ENCODE data around the gene VAV3.

VAV3 gene

GRCh38 chr1:107625405-107626029, 339.5 kb downstream of the VAV3 start:
- no peak for DNase-seq

- no peak for DNase-seq
Observed at GRCh38 chr1:107623431-107623830, 341.5 kb downstream of the VAV3 start.

- DNase-seq = no peak
Observed at GRCh38 chr1:107622966-107623365, 342.0 kb downstream of the VAV3 start.

- DNase-seq = no peak
Observed at GRCh38 chr1:107622535-107622934, 342.4 kb downstream of the VAV3 start.

- DNase-seq = no peak
Observed at GRCh38 chr1:107620753-107621152, 344.2 kb downstream of the VAV3 start.

DNA sequence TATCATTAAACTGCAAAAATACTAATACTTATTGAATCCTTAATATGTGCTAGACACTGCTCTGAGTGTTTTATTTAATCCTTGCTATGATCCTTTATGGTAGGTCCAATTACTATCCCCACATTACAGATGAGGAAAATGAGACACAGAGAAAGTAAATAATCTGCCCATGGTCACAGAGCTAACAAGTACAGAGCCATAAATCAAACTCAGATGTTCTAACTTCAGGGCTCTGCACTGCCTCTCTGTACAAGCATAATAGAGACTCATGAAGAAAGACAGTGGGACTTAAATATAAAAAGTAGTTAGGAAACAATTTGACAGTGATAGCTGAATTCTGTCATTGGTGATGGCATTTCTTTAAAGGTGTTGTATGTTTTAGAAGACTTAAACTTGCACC, 346.4 kb downstream of the VAV3 start:
- no peak for DNase-seq

DNA sequence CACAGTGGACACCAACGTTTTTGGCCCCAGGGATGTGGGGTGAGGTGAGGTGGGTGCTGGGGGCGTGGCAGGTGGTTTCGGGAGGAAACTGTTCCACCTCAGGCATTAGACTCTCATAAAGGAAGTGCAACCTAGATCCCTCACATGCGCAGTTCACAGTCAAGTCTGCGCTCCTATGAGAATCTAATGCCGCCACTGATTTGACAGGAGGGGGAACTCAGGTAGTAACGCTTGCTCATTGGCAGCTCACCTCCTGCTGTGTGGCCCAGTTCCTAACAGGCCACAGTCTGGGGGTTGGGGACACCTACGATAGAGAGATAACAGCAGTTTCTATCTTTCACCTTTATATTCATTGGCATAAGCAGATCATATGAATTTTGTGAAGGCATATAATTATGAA, 347.1 kb downstream of the VAV3 start:
- no peak for DNase-seq

DNA sequence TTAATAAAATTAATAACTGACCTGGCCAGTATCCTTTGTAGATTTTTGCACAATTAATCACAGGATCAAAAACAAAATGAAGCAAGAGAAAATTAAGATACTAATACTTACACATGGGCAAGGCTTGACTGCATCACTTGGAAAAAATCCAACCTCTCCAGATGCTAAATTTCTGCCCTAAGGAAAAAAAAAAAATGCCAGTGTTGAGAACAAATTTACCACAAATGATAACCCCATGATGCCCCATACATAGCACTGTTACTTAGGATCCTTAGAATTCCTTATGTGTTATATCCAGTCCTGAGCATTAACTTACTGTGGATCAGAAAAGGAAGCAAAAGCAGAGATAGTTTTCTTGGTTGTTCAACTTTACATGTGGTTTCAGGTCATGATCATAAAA, 347.5 kb downstream of the VAV3 start:
- DNase-seq = no peak

DNA sequence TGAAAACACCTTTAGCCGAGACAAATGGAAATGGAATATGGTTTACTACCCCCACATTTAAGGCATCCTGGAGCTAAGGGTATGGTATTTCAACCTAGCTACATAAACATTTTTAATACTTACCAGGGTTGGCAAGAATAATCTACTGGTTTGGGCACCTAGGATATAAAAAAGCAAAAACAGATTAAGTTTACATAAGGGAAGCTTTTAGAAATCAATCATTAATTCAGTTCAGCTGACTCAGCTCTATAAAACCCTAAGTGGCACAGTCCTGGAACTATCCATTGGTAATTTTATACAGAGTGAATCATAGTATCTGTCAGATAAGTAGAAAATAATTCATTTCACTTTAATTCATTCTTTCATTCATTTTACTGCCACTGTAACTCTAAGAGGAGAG, 355.2 kb downstream of the VAV3 start:
- no peak for DNase-seq

GRCh38 chr1:107604825-107605224, 360.2 kb downstream of the VAV3 start:
- no peak for DNase-seq

DNA sequence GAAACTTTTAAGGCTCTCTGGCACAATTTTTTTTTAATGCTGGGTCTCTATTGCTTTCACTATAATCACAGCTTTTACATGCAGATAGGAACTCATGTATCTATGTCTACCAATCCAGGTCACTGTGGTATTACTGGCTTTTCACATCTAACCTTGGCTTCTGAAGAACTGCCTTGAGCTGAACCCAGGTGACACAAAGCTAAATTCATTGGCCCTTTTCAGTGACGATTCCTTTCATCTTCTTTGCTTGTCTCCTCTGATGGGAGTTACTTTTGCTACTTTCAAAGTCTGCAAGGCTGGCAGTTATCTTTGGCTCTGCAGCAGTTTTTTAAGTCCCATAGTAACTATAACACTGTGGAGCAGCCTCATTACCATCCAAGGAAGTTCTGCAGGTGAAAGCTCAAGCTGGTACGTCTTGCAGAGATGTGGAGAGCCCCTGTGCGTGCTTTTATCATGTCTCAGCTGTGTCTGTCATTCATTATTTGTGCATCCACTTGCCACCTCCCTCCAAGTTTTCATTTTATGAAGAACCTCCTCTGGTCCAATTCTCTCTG, 364.3 kb downstream of the VAV3 start:
- no peak for DNase-seq

GRCh38 chr1:107599220-107599619, 365.8 kb downstream of the VAV3 start:
- no peak for DNase-seq

- no peak for DNase-seq
Observed at GRCh38 chr1:107597290-107597689, 367.7 kb downstream of the VAV3 start.

- no peak for DNase-seq
Observed at GRCh38 chr1:107594536-107594935, 370.4 kb downstream of the VAV3 start.

GRCh38 chr1:107593501-107594209, 371.3 kb downstream of the VAV3 start:
- no peak for DNase-seq

GRCh38 chr1:107590900-107591622, 373.9 kb downstream of the VAV3 start:
- no peak for DNase-seq

GRCh38 chr1:107590087-107590486, 374.9 kb downstream of the VAV3 start:
- no peak for DNase-seq

GRCh38 chr1:107588321-107588720, 376.7 kb downstream of the VAV3 start:
- no peak for DNase-seq

DNA sequence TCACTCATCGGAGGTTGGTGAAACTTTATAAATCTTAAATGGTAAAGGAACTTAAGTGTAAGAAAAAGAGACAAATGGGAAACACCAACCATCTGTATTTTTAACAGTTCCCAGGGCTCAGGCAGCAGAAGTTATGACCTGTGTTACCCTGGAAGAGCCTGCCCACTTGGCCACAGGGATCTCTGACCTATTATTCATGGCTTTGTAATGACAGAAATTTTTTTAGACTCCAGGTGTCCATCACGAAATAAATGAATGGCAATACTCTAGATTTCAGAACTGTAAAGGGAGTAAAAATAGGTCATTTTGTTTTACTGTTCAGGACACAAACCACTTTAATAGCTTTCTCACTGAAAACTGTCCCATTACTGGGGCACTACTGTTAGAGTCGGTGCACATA, 389.8 kb downstream of the VAV3 start:
- DNase-seq = no peak

GRCh38 chr1:107574044-107574443, 390.9 kb downstream of the VAV3 start:
- no peak for DNase-seq

DNA sequence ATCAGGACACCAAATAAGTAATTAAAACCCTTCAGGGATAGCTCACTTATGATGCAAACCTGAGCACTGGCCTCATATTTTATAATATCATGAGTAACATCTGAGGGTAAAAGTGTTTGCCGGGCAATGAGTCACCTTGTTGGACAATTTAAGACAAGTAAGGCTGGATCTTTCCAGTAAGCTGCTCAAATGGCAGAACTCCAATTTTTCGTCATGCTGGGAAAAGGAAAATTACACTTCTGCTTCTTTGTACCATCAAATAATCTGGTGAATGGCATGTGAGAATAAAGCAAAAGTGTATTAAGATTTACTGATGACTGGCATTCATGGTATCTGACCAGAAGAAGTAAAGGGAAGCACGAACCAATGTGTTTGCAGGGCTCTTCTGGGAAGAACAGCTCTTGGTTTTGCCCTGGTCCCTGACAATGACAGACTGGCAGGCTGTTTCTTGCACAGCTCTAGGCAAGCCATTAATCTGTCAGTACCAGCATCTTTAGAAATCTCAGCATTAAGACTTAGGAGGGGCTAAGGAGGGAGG, 392.2 kb downstream of the VAV3 start:
- DNase-seq = no peak

GRCh38 chr1:107570768-107571167, 394.2 kb downstream of the VAV3 start:
- no peak for DNase-seq

DNA sequence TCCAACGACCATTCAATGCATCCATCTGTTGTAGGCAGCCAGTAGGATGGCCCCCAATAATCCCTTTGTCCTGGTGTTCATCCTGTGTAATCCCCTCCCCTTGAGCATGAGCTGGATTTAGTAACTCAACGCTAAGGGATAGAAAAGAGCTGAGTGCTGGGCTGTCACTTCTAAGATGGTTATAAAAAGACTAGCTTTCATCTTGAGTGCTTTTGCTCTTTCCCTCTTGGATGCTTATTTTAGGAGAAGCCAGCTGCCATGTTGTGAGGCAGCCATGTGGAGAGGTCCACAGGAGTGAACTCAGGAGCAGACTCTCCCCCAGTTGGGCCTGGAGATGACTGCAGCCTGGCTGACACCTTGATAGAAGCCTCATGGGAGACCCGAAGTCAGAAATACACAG, 401.5 kb downstream of the VAV3 start:
- DNase-seq = no peak

GRCh38 chr1:107559881-107560280, 405.1 kb downstream of the VAV3 start:
- DNase-seq = no peak

Data from GF-D8 (cell line).